Testis (tissue), 2 donors: Measurements from ENCODE around the gene GPC6.

Experiments used
- POLR2A ChIP-seq: fragments of 450-650 bp; IDR thresholded peaks from one replicate; pipeline ENCODE4 v1.6.1; 2017; ENCODE audit warnings: antibody characterized with exemption, mild to moderate bottlenecking, moderate library complexity
- TF ChIP-seq, protein P1 (sequence below), 3 experiments: fragments of 450-650 bp in 2 of 3; fragments of 200-600 bp in 1 of 3; sonication (generic) in 1 of 3; IDR thresholded peaks; one replicate each; pipeline ENCODE4 v1.5.1; 2016 to 2019; ENCODE audit warnings: antibody characterized with exemption in 3 of 3, mild to moderate bottlenecking in 2 of 3, moderate library complexity in 1 of 3

DNA sequence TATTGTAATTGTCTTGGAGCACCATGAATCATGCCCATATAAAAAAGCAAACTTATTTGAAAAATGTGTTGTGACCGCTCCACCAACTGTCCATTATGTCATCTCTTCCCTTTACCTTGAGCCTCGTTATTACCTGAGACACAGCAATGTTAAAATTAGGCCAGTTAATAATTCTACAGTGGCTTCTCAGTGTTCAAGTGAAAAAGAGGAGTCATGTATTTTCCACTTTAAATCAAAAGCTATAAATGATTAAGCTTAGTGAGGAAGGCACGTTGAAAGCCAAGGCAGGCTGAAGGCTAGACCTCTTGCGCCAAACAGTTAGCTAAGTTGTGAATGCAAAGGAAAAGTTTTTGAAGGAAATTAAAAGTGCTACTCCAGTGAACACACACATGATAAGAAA lies 210.5 kb downstream of the GPC6 start:
- TF ChIP-seq, protein P1, sequence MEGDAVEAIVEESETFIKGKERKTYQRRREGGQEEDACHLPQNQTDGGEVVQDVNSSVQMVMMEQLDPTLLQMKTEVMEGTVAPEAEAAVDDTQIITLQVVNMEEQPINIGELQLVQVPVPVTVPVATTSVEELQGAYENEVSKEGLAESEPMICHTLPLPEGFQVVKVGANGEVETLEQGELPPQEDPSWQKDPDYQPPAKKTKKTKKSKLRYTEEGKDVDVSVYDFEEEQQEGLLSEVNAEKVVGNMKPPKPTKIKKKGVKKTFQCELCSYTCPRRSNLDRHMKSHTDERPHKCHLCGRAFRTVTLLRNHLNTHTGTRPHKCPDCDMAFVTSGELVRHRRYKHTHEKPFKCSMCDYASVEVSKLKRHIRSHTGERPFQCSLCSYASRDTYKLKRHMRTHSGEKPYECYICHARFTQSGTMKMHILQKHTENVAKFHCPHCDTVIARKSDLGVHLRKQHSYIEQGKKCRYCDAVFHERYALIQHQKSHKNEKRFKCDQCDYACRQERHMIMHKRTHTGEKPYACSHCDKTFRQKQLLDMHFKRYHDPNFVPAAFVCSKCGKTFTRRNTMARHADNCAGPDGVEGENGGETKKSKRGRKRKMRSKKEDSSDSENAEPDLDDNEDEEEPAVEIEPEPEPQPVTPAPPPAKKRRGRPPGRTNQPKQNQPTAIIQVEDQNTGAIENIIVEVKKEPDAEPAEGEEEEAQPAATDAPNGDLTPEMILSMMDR (IDR thresholded peaks at IDR 0.05): no peak
- TF ChIP-seq POLR2A: no peak
